HT-29 (cell line): ENCODE measurements around the gene PTPRD. TPM values are rescaled to one million over a fixed set of nuclear protein-coding genes. Genes with fewer than 3 reads are reported as not detected.

ENCODE experiments used
- DNase-seq: peaks from one replicate; pipeline ENCODE4 v3.0.0-alpha.2; 2015; ENCODE audit warnings: low spot score
- total RNA-seq: library from RNA; depleted of rRNA; stranded (reverse); fragments of >200 nt; shearing (Covaris generic); gene quantifications from 2 replicates; pipeline ENCODE4 v1.2.3, GENCODE V29; 2014

Gene PTPRD
- total RNA-seq, 1 experiment from 2014 or later: not detected

GRCh38 chr9:8600914-8601680 is 2011.7 kb downstream of the PTPRD start:
- no peak for DNase-seq

GRCh38 chr9:8599937-8600336 is 2012.9 kb downstream of the PTPRD start:
- peak; percentile 20 for DNase-seq

- DNase-seq: no peak
These were observed 2023.3 kb downstream of the PTPRD start for GRCh38 chr9:8589476-8589875.

- no peak for DNase-seq
These were observed 2027.8 kb downstream of the PTPRD start for GRCh38 chr9:8585036-8585435.

GRCh38 chr9:8579661-8580060 is 2033.1 kb downstream of the PTPRD start:
- no peak for DNase-seq

- DNase-seq: no peak
These were observed 2036.1 kb downstream of the PTPRD start for GRCh38 chr9:8576741-8577140.

GRCh38 chr9:8574846-8575245 is 2038.0 kb downstream of the PTPRD start:
- DNase-seq: no peak

- DNase-seq: no peak
These were observed 2040.6 kb downstream of the PTPRD start for GRCh38 chr9:8572209-8572608.

GRCh38 chr9:8571643-8572042 is 2041.2 kb downstream of the PTPRD start:
- DNase-seq: no peak

GRCh38 chr9:8570776-8571175 is 2042.0 kb downstream of the PTPRD start:
- no peak for DNase-seq

- DNase-seq: no peak
These were observed 2043.0 kb downstream of the PTPRD start for GRCh38 chr9:8569823-8570222.

- no peak for DNase-seq
These were observed 2044.7 kb downstream of the PTPRD start for GRCh38 chr9:8567963-8568579.

- no peak for DNase-seq
These were observed 2047.8 kb downstream of the PTPRD start for GRCh38 chr9:8564960-8565359.

- no peak for DNase-seq
These were observed 2052.0 kb downstream of the PTPRD start for GRCh38 chr9:8560560-8561525.

- DNase-seq: no peak
These were observed 2054.6 kb downstream of the PTPRD start for GRCh38 chr9:8558176-8558575.

- DNase-seq: no peak
These were observed 2056.9 kb downstream of the PTPRD start for GRCh38 chr9:8555762-8556500.

GRCh38 chr9:8553444-8553843 is 2059.4 kb downstream of the PTPRD start:
- DNase-seq: no peak

- no peak for DNase-seq
These were observed 2060.1 kb downstream of the PTPRD start for GRCh38 chr9:8552732-8553131.

- no peak for DNase-seq
These were observed 2063.6 kb downstream of the PTPRD start for GRCh38 chr9:8549214-8549613.

- DNase-seq: no peak
These were observed 2069.6 kb downstream of the PTPRD start for GRCh38 chr9:8543219-8543618.

GRCh38 chr9:8542537-8542936 is 2070.3 kb downstream of the PTPRD start:
- no peak for DNase-seq
